ENCODE results near the gene RERE.

DNA sequence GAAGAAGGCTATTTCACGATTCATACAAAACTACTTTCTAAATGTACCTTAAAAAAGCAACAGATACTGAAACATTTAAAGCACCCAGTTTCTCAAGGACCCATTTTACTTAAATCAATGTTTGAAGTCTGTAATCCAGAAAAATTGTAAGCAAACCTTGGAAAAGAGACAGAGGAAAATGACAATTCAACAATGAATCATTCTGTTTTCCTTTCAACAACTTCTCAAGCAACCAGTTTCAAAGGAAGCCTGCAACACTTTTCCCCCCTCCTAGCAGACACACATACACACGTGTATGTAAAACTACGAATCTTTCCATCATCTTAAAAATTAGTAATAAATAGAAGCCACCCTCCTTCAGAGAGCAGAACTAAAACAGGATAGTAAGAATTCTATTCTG lies 1.2 kb downstream of the RERE start:
- TF ChIP-seq, protein P1, sequence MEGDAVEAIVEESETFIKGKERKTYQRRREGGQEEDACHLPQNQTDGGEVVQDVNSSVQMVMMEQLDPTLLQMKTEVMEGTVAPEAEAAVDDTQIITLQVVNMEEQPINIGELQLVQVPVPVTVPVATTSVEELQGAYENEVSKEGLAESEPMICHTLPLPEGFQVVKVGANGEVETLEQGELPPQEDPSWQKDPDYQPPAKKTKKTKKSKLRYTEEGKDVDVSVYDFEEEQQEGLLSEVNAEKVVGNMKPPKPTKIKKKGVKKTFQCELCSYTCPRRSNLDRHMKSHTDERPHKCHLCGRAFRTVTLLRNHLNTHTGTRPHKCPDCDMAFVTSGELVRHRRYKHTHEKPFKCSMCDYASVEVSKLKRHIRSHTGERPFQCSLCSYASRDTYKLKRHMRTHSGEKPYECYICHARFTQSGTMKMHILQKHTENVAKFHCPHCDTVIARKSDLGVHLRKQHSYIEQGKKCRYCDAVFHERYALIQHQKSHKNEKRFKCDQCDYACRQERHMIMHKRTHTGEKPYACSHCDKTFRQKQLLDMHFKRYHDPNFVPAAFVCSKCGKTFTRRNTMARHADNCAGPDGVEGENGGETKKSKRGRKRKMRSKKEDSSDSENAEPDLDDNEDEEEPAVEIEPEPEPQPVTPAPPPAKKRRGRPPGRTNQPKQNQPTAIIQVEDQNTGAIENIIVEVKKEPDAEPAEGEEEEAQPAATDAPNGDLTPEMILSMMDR (conservative IDR thresholded peaks at IDR 0.05; ENCODE audit: low read depth in 2 of 2): no peak
- no peak for TF ChIP-seq ZNF331 (CRISPR knock-in tag; IDR thresholded peaks at IDR 0.05; ENCODE audit: low read depth)
- no peak for TF ChIP-seq JUNB (IDR thresholded peaks at IDR 0.05; ENCODE audit: unreplicated experiment)
- no peak for TF ChIP-seq EZH2 (IDR thresholded peaks at IDR 0.05; ENCODE audit: low read depth, unreplicated experiment)
- TF ChIP-seq EZH2phosphoT487 (IDR thresholded peaks at IDR 0.05; ENCODE audit: unreplicated experiment): no peak
- no peak for TF ChIP-seq STAT1 (IDR thresholded peaks at IDR 0.05; ENCODE audit: unreplicated experiment)
